IMR-90 (cell line): ENCODE measurements around the gene ASPHD2. TPM values are rescaled to one million over a fixed set of nuclear protein-coding genes. Genes with fewer than 3 reads are reported as not detected.
A peak's percentile ranks its signal among the peaks of the same experiment; 100 is the strongest.

Experiments used
- ATAC-seq: fragments of 200-7000 bp; cut with Tn5 transposase; 2 replicates; pipeline ENCODE4 v1.9.1; 2020; ENCODE audit warnings: low read depth, mild to moderate bottlenecking, moderate library complexity
- BruUV-seq: library from RNA; stranded (reverse); fragments of 400-500 nt; replicated peaks from 2 replicates; lab custom pipeline; 2021; lab: Mats Ljungman, UMichigan
- CTCF ChIA-PET: fragments of 300-600 bp; formaldehyde crosslinking; extraction: SDS; loops from one replicate; lab custom pipeline; 2021; ENCODE audit warnings: antibody characterized with exemption; lab: Yijun Ruan, JAX
- POLR2A ChIA-PET: fragments of 300-600 bp; sonication (Branson Sonifier 250); formaldehyde crosslinking; loops from one replicate; lab custom pipeline; 2022; ENCODE audit warnings: antibody characterized with exemption; ENCODE audit not compliant: unreplicated experiment; lab: Charles Lee
- DNase-seq: peaks from one replicate; pipeline ENCODE4 v3.0.0; 2013
- H2AFZ ChIP-seq: replicated peaks from 2 replicates; pipeline ENCODE3; 2013; ENCODE audit warnings: low read length, mild to moderate bottlenecking; ENCODE audit not compliant: poor library complexity
- H2AK5ac ChIP-seq: 2 replicates; pipeline ENCODE4 v1.6.1; 2013; ENCODE audit warnings: low read depth, low read length, inconsistent platforms
- H2AK9ac ChIP-seq: replicated peaks from 2 replicates; pipeline ENCODE3; 2013; ENCODE audit warnings: mild to moderate bottlenecking, low read depth, low read length, moderate library complexity; ENCODE audit not compliant: poor library complexity
- H2BK120ac ChIP-seq: 2 replicates; pipeline ENCODE4 v1.6.1; 2013; ENCODE audit warnings: low read depth, low read length, inconsistent platforms
- H2BK15ac ChIP-seq: 3 replicates; pipeline ENCODE4 v1.6.1; 2013; ENCODE audit warnings: low read depth, low read length, inconsistent platforms
- H2BK20ac ChIP-seq: 2 replicates; pipeline ENCODE4 v1.6.1; 2013; ENCODE audit warnings: low read depth, mild to moderate bottlenecking, inconsistent platforms, low read length, moderate library complexity
- H2BK5ac ChIP-seq: 2 replicates; pipeline ENCODE4 v1.6.1; 2013; ENCODE audit warnings: mild to moderate bottlenecking, low read depth, low read length, inconsistent platforms; ENCODE audit not compliant: poor library complexity, severe bottlenecking
- H3K14ac ChIP-seq: replicated peaks from 2 replicates; pipeline ENCODE4 v1.6.1; 2013; ENCODE audit warnings: low read depth, low read length, inconsistent platforms
- H3K18ac ChIP-seq: 2 replicates; pipeline ENCODE4 v1.6.1; 2013; ENCODE audit warnings: low read depth, low read length, control low read depth
- H3K23ac ChIP-seq: 2 replicates; pipeline ENCODE4 v1.6.1; 2013; ENCODE audit warnings: low read depth, low read length, inconsistent platforms
- H3K27ac ChIP-seq: 2 replicates; pipeline ENCODE4 v1.5.1; 2013; ENCODE audit warnings: mild to moderate bottlenecking, control low read depth, low read length; ENCODE audit not compliant: insufficient read depth
- H3K27me3 ChIP-seq: 2 replicates; pipeline ENCODE4 v1.6.1; 2013; ENCODE audit warnings: low read length; ENCODE audit not compliant: control insufficient read depth, insufficient read depth
- H3K36me3 ChIP-seq: 2 replicates; pipeline ENCODE4 v1.6.1; 2013; ENCODE audit warnings: low read length, mixed read lengths; ENCODE audit not compliant: control insufficient read depth, insufficient read depth
- H3K4ac ChIP-seq: 2 replicates; pipeline ENCODE4 v1.6.1; 2013; ENCODE audit warnings: low read depth, low read length, inconsistent platforms
- H3K4me1 ChIP-seq: 2 replicates; pipeline ENCODE4 v1.6.1; 2013; ENCODE audit warnings: low read length, mixed read lengths; ENCODE audit not compliant: control insufficient read depth, insufficient read depth
- H3K4me2 ChIP-seq: 2 replicates; pipeline ENCODE4 v1.6.1; 2013; ENCODE audit warnings: low read depth, mild to moderate bottlenecking, control low read depth, low read length, moderate library complexity
- H3K4me3 ChIP-seq: 2 replicates; pipeline ENCODE4 v1.5.1; 2013; ENCODE audit warnings: low read depth, mild to moderate bottlenecking, control low read depth, low read length, moderate library complexity; ENCODE audit not compliant: insufficient read depth
- H3K56ac ChIP-seq: 2 replicates; pipeline ENCODE4 v1.6.1; 2013; ENCODE audit warnings: low read length, inconsistent platforms; ENCODE audit not compliant: insufficient read depth; ENCODE audit errors: extremely low read depth
- H3K79me1 ChIP-seq, 2 experiments: 2 replicates each; pipeline ENCODE4 v1.6.1; 2013; ENCODE audit warnings: low read length in 2 of 2, inconsistent platforms in 1 of 2, low read depth in 1 of 2
- H3K9ac ChIP-seq: 2 replicates; pipeline ENCODE4 v1.6.1; 2013; ENCODE audit warnings: low read depth, low read length, control low read depth
- H3K9me1 ChIP-seq: 2 replicates; pipeline ENCODE4 v1.6.1; 2013; ENCODE audit warnings: low read length, inconsistent platforms; ENCODE audit not compliant: insufficient read depth
- H3K9me3 ChIP-seq: 2 replicates; pipeline ENCODE4 v1.6.1; 2013; ENCODE audit warnings: low read length; ENCODE audit not compliant: control insufficient read depth, insufficient read depth
- H4K20me1 ChIP-seq: 2 replicates; pipeline ENCODE4 v1.6.1; 2013; ENCODE audit warnings: low read length, inconsistent platforms; ENCODE audit not compliant: insufficient read depth
- H4K5ac ChIP-seq: 2 replicates; pipeline ENCODE4 v1.6.1; 2013; ENCODE audit warnings: mild to moderate bottlenecking, low read depth, low read length, control low read depth
- H4K8ac ChIP-seq, 2 experiments: 2 replicates each; pipeline ENCODE4 v1.6.1; 2013; ENCODE audit warnings: low read depth in 2 of 2, low read length in 2 of 2, control low read depth in 1 of 2, inconsistent platforms in 1 of 2
- H4K91ac ChIP-seq: 2 replicates; pipeline ENCODE4 v1.6.1; 2013; ENCODE audit warnings: low read depth, low read length, inconsistent platforms; ENCODE audit not compliant: insufficient read depth
- BHLHE40 ChIP-seq: fragments of 150-350 bp; IDR thresholded peaks from 2 replicates; pipeline ENCODE4 v1.6.1; 2016; ENCODE audit warnings: mild to moderate bottlenecking, low read depth, low read length
- CEBPB ChIP-seq: IDR thresholded peaks from 2 replicates; pipeline ENCODE4 v1.6.1; 2012; ENCODE audit warnings: low read depth, low read length, improper control_type of control experiment
- CHD1 ChIP-seq: IDR thresholded peaks from 2 replicates; pipeline ENCODE4 v1.6.1; 2012; ENCODE audit warnings: low read depth, low read length, improper control_type of control experiment
- FOS ChIP-seq: fragments of 150-350 bp; IDR thresholded peaks from 2 replicates; pipeline ENCODE4 v1.6.1; 2016; ENCODE audit warnings: low read depth, low read length
- MAFK ChIP-seq: IDR thresholded peaks from 2 replicates; pipeline ENCODE4 v1.6.1; 2012; ENCODE audit warnings: low read depth, low read length, improper control_type of control experiment
- MAZ ChIP-seq: IDR thresholded peaks from 2 replicates; pipeline ENCODE4 v1.6.1; 2012; ENCODE audit warnings: low read depth, mild to moderate bottlenecking, low read length, improper control_type of control experiment, moderate library complexity, borderline replicate concordance
- MXI1 ChIP-seq: IDR thresholded peaks from 2 replicates; pipeline ENCODE4 v1.6.1; 2012; ENCODE audit warnings: low read depth, mild to moderate bottlenecking, low read length, moderate library complexity, borderline replicate concordance
- NFE2L2 ChIP-seq: fragments of 150-350 bp; IDR thresholded peaks from 2 replicates; pipeline ENCODE4 v1.6.1; 2016; ENCODE audit warnings: low read depth, mild to moderate bottlenecking, low read length
- POLR2A ChIP-seq: IDR thresholded peaks from 2 replicates; pipeline ENCODE4 v1.6.1; 2012; ENCODE audit warnings: mild to moderate bottlenecking, low read depth, low read length
- RAD21 ChIP-seq: IDR thresholded peaks from 2 replicates; pipeline ENCODE4 v1.6.1; 2012; ENCODE audit warnings: low read length, improper control_type of control experiment
- RCOR1 ChIP-seq: IDR thresholded peaks from 2 replicates; pipeline ENCODE4 v1.6.1; 2012; ENCODE audit warnings: mild to moderate bottlenecking, low read length, improper control_type of control experiment; ENCODE audit not compliant: insufficient replicate concordance
- RFX5 ChIP-seq: IDR thresholded peaks from 2 replicates; pipeline ENCODE4 v1.8.0; 2012; ENCODE audit warnings: low read depth, mild to moderate bottlenecking, low read length, moderate library complexity
- SMC3 ChIP-seq: fragments of 150-350 bp; IDR thresholded peaks from 2 replicates; pipeline ENCODE4 v1.6.1; 2016; ENCODE audit warnings: low read depth, mild to moderate bottlenecking, antibody characterized with exemption, low read length, moderate library complexity
- WGBS, 2 experiments: methylation state at CpG; one replicate each; pipeline versions ENCODE4 v1.1.5 to v1.1.7; 2013; ENCODE audit warnings: missing lambda C conversion rate in 2 of 2; ENCODE audit not compliant: insufficient read length in 1 of 2; ENCODE audit errors: extremely low coverage in 2 of 2; 5-methylcytosine and 5-hydroxymethylcytosine counted together
- dilution Hi-C: fragments of 300-500 bp; cut with HindIII; formaldehyde crosslinking; loops from one replicate; pipeline ENCODE4 v1.14.3; 2018; ENCODE audit warnings: low sequenced_read_pairs; ENCODE audit not compliant: unreplicated experiment
- in situ Hi-C: fragments of 300-500 bp; cut with MboI; formaldehyde crosslinking; loops from 3 replicates; pipeline ENCODE4 v1.14.3; 2019; ENCODE audit warnings: low sequenced_read_pairs, inconsistent platforms, mixed read lengths
- intact Hi-C: fragments of 100-400 bp; cut with micrococcal nuclease; formaldehyde crosslinking; loops from 2 replicates; pipeline ENCODE4 v1.10.0; 2022
- polyA plus RNA-seq, 3 experiments: library from polyadenylated mRNA; depleted of rRNA; stranded (reverse); fragments of >200 nt; gene quantifications; 2 replicates each; pipeline ENCODE4 v1.2.3, GENCODE V29; 2012; ENCODE audit warnings: low replicate concordance in 1 of 3
- total RNA-seq: library from RNA; depleted of rRNA; stranded (reverse); fragments of >200 nt; gene quantifications from 2 replicates; pipeline ENCODE4 v1.2.3, GENCODE V29; 2012
- TF ChIP-seq, protein P1 (sequence below): fragments of 150-350 bp; IDR thresholded peaks from 2 replicates; pipeline ENCODE4 v1.6.1; 2016; ENCODE audit warnings: low read depth, mild to moderate bottlenecking, low read length, moderate library complexity, borderline replicate concordance
- TF ChIP-seq, protein P2 (sequence below): fragments of 150-350 bp; IDR thresholded peaks from 2 replicates; pipeline ENCODE4 v1.6.1; 2017; ENCODE audit warnings: mild to moderate bottlenecking, antibody characterized with exemption, low read length, low read depth
- TF ChIP-seq, protein P3 (sequence below): conservative IDR thresholded peaks from 2 replicates; pipeline ENCODE4 v1.5.1; 2012; ENCODE audit warnings: mild to moderate bottlenecking, low read depth, low read length, improper control_type of control experiment

The ASPHD2 gene
- total and polyA plus RNA-seq, 2 of the 4 experiments (the other 2 are of a cell fraction) = 1.3 to 1.4 TPM

DNA sequence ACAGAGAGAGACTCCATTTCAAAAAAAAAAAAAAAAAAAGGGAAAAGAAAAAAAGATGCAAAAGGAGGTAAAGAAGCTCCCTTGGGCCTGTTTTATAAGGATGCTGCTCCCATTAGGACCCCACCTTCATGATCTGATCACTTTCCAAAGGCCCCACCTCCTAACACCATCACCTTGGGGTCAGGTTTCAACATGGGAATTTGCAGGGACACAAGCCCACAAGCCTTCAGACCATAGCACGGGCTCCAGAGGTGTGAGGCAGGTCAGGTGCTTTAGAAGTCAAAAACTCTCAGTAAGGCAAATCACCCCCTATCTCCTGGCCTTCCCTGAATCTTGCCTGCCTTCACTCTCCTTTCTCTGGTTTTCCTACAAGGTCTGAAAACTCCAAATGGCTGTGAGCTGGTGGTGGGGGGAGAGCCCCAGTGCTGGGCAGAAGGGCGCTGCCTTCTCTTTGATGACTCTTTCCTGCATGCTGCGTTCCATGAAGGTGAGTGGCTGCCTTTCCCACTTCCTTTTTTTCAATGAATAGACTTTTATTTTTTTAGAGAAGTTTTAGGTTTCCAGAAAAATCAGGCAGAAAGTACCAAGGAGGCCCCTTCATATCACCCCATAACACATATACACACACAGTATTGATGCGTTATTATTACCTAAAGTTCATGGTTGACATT is 13.2 kb downstream of the ASPHD2 start:
- Histone ChIP-seq H3K4me2 (no peak overlapping the region), H3K36me3 (no peaks in the 10 kb centered on the region), H4K8ac (no peak overlapping the region), H2BK15ac (no peak overlapping the region), H3K79me1 (no peaks in the 10 kb centered on the region), H3K27me3 (no peaks in the 10 kb centered on the region), H3K4me3 (no peak overlapping the region), H4K5ac (no peak overlapping the region), H3K14ac (no peak overlapping the region), H4K20me1 (no peaks in the 10 kb centered on the region), H4K91ac (no peak overlapping the region), H2AK9ac (no peak overlapping the region), H3K9ac (no peak overlapping the region), H3K4ac (no peak overlapping the region), H3K4me1 (no peaks in the 10 kb centered on the region), H2BK20ac (no peak overlapping the region), H2BK120ac (no peak overlapping the region), H3K23ac (no peak overlapping the region), H2BK5ac (no peak overlapping the region), H3K56ac (no peak overlapping the region), H3K27ac (no peak overlapping the region), H2AK5ac (no peak overlapping the region), H3K18ac (no peak overlapping the region), H2AFZ (peak overlapping the region; percentile 12), H3K9me1 (no peaks in the 10 kb centered on the region), H3K9me3 (no peaks in the 10 kb centered on the region)
- POLR2A ChIA-PET = no interaction called here
- CTCF ChIA-PET = interaction anchor here (1.1 kb wide), 1 partner anchor 78 kb away, joined by 5 read pairs; no protein-coding TSS in a partner anchor
- BruUV-seq = no TSS peak
- dilution Hi-C loops (no loop called here), in situ Hi-C loops (no loop called here), intact Hi-C loops (no loop called here)
- TF ChIP-seq BHLHE40 (no peak), RAD21 (no peak), MAZ (no peak), MAFK (no peak), SMC3 (no peak), POLR2A (no peak), MXI1 (no peak), FOS (no peak), CEBPB (no peak), RFX5 (no peak), CHD1 (no peak), RCOR1 (no peak), NFE2L2 (no peak)
- TF ChIP-seq, protein P1, sequence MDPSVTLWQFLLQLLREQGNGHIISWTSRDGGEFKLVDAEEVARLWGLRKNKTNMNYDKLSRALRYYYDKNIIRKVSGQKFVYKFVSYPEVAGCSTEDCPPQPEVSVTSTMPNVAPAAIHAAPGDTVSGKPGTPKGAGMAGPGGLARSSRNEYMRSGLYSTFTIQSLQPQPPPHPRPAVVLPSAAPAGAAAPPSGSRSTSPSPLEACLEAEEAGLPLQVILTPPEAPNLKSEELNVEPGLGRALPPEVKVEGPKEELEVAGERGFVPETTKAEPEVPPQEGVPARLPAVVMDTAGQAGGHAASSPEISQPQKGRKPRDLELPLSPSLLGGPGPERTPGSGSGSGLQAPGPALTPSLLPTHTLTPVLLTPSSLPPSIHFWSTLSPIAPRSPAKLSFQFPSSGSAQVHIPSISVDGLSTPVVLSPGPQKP = no peak
- TF ChIP-seq, protein P2, sequence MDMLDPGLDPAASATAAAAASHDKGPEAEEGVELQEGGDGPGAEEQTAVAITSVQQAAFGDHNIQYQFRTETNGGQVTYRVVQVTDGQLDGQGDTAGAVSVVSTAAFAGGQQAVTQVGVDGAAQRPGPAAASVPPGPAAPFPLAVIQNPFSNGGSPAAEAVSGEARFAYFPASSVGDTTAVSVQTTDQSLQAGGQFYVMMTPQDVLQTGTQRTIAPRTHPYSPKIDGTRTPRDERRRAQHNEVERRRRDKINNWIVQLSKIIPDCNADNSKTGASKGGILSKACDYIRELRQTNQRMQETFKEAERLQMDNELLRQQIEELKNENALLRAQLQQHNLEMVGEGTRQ = no peak
- TF ChIP-seq, protein P3, sequence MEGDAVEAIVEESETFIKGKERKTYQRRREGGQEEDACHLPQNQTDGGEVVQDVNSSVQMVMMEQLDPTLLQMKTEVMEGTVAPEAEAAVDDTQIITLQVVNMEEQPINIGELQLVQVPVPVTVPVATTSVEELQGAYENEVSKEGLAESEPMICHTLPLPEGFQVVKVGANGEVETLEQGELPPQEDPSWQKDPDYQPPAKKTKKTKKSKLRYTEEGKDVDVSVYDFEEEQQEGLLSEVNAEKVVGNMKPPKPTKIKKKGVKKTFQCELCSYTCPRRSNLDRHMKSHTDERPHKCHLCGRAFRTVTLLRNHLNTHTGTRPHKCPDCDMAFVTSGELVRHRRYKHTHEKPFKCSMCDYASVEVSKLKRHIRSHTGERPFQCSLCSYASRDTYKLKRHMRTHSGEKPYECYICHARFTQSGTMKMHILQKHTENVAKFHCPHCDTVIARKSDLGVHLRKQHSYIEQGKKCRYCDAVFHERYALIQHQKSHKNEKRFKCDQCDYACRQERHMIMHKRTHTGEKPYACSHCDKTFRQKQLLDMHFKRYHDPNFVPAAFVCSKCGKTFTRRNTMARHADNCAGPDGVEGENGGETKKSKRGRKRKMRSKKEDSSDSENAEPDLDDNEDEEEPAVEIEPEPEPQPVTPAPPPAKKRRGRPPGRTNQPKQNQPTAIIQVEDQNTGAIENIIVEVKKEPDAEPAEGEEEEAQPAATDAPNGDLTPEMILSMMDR = no peak
- no peak for DNase-seq
- 83% methylated on average over 1 of the region's 4 CpGs; no CpG with 5 or more reads in 1 of the 2 experiments for WGBS, 2 experiments
- no peak for ATAC-seq
